Astrocyte (in vitro differentiated cells and primary cell): ENCODE data around the gene ITPK1. TPM values are rescaled to one million over a fixed set of nuclear protein-coding genes. Genes with fewer than 3 reads are reported as not detected.

ENCODE experiments used
- DNase-seq: peaks from one replicate; pipeline ENCODE4 v3.0.0-alpha.2; 2010; ENCODE audit warnings: low read depth
- FAIRE-seq: peaks from 2 replicates; lab custom pipeline; 2011; peaks lifted over from hg19 to GRCh38; lab: Jason Lieb, UNC
- H2AFZ ChIP-seq: 2 replicates; pipeline ENCODE4 v1.6.0; 2012; ENCODE audit warnings: low read depth, low read length, inconsistent platforms
- H3K27ac ChIP-seq: 2 replicates; pipeline ENCODE4 v1.5.1; 2011; ENCODE audit warnings: low read depth, low read length, inconsistent platforms
- H3K27me3 ChIP-seq: 2 replicates; pipeline ENCODE4 v1.6.0; 2011; ENCODE audit warnings: low read length, inconsistent platforms; ENCODE audit not compliant: insufficient read depth
- H3K36me3 ChIP-seq: 2 replicates; pipeline ENCODE4 v1.5.1; 2011; ENCODE audit warnings: low read length, inconsistent platforms; ENCODE audit not compliant: insufficient read depth
- H3K4me1 ChIP-seq: 2 replicates; pipeline ENCODE4 v1.5.1; 2011; ENCODE audit warnings: low read length, inconsistent platforms; ENCODE audit not compliant: insufficient read depth
- H3K4me2 ChIP-seq: 2 replicates; pipeline ENCODE4 v1.6.0; 2012; ENCODE audit warnings: low read length, inconsistent platforms
- H3K4me3 ChIP-seq: 2 replicates; pipeline ENCODE4 v1.5.1; 2011; ENCODE audit warnings: low read depth, mild to moderate bottlenecking, low read length, inconsistent platforms; ENCODE audit not compliant: insufficient read depth
- H3K79me2 ChIP-seq: 2 replicates; pipeline ENCODE4 v1.6.0; 2012; ENCODE audit warnings: mild to moderate bottlenecking, low read length, inconsistent platforms; ENCODE audit not compliant: insufficient read depth
- H3K9ac ChIP-seq: 2 replicates; pipeline ENCODE4 v1.6.0; 2012; ENCODE audit warnings: mild to moderate bottlenecking, low read length, inconsistent platforms
- H3K9me3 ChIP-seq: 2 replicates; pipeline ENCODE4 v1.5.1; 2012; ENCODE audit warnings: low read depth, mild to moderate bottlenecking, low read length, inconsistent platforms; ENCODE audit not compliant: insufficient read depth
- H4K20me1 ChIP-seq: 2 replicates; pipeline ENCODE4 v1.6.0; 2012; ENCODE audit warnings: low read length, inconsistent platforms; ENCODE audit not compliant: insufficient read depth
- H3K27ac Mint-ChIP-seq: one replicate; pipeline ENCODE4 v1.8.0; 2021; ENCODE audit warnings: mild to moderate bottlenecking, mixed read lengths; ENCODE audit not compliant: unreplicated experiment
- H3K27me3 Mint-ChIP-seq: one replicate; pipeline ENCODE4 v1.8.0; 2021; ENCODE audit warnings: low read depth, mixed read lengths; ENCODE audit not compliant: unreplicated experiment
- H3K36me3 Mint-ChIP-seq: one replicate; pipeline ENCODE4 v1.8.0; 2021; ENCODE audit warnings: low read depth, mixed read lengths; ENCODE audit not compliant: unreplicated experiment
- H3K4me1 Mint-ChIP-seq: one replicate; pipeline ENCODE4 v1.8.0; 2021; ENCODE audit warnings: low read depth, mixed read lengths; ENCODE audit not compliant: unreplicated experiment
- H3K4me3 Mint-ChIP-seq: one replicate; pipeline ENCODE4 v1.8.0; 2021; ENCODE audit warnings: mild to moderate bottlenecking, moderate library complexity, mixed read lengths; ENCODE audit not compliant: unreplicated experiment
- H3K9me3 Mint-ChIP-seq: one replicate; pipeline ENCODE4 v1.8.0; 2021; ENCODE audit warnings: mild to moderate bottlenecking, mixed read lengths; ENCODE audit not compliant: unreplicated experiment
- CTCF ChIP-seq: IDR thresholded peaks from 2 replicates; pipeline ENCODE4 v1.5.1; 2011; ENCODE audit warnings: low read depth, mild to moderate bottlenecking, inconsistent platforms, low read length, moderate library complexity; ENCODE audit not compliant: insufficient read depth
- EZH2 ChIP-seq: IDR thresholded peaks from 2 replicates; pipeline ENCODE4 v1.6.1; 2012; ENCODE audit warnings: mild to moderate bottlenecking, low read length, inconsistent platforms; ENCODE audit not compliant: insufficient read depth
- total RNA-seq: library from RNA; stranded (reverse); gene quantifications from 2 replicates; pipeline ENCODE4 v1.2.1, GENCODE V29; 2021

ITPK1 gene
- total RNA-seq, 1 donor from 2014 or later, result 13.0 TPM

GRCh38 chr14:92974541-92975345, 141.0 kb downstream of the ITPK1 start:
- H3K36me3 ChIP-seq, result no peaks in the 10 kb centered on the region
- DNase-seq (no peak), FAIRE-seq (no peak)
- Mint-ChIP-seq H3K9me3 (peaks cover 24% of the 10 kb centered on the region), H3K27me3 (peaks cover 9% of the 10 kb centered on the region), H3K4me1 (no peaks in the 10 kb centered on the region), H3K36me3 (peaks cover 22% of the 10 kb centered on the region), H3K27ac (no peak overlapping the region), H3K4me3 (no peak overlapping the region)
- H3K27me3 ChIP-seq, result no peaks in the 10 kb centered on the region
- H3K4me1 ChIP-seq, result no peaks in the 10 kb centered on the region
- TF ChIP-seq EZH2 (no peak), CTCF (no peak)
- H3K27ac ChIP-seq, result no peak overlapping the region
- no peak overlapping the region for H3K4me2 ChIP-seq
- H3K79me2 ChIP-seq, result no peaks in the 10 kb centered on the region
- H2AFZ ChIP-seq, result no peak overlapping the region
- peaks cover 11% of the 10 kb centered on the region for H3K9me3 ChIP-seq
- no peak overlapping the region for H3K4me3 ChIP-seq
- H3K9ac ChIP-seq, result no peak overlapping the region
- no peaks in the 10 kb centered on the region for H4K20me1 ChIP-seq

GRCh38 chr14:92973798-92974372, 141.8 kb downstream of the ITPK1 start:
- Histone ChIP-seq H3K36me3 (no peaks in the 10 kb centered on the region), H3K27ac (no peak overlapping the region), H3K4me2 (no peak overlapping the region), H3K9me3 (peaks cover 10% of the 10 kb centered on the region), H3K4me3 (no peak overlapping the region), H3K79me2 (no peaks in the 10 kb centered on the region), H3K4me1 (no peaks in the 10 kb centered on the region), H3K9ac (no peak overlapping the region), H3K27me3 (no peaks in the 10 kb centered on the region), H2AFZ (no peak overlapping the region), H4K20me1 (no peaks in the 10 kb centered on the region)
- FAIRE-seq (no peak), DNase-seq (no peak)
- H3K27me3 Mint-ChIP-seq, result peaks cover 14% of the 10 kb centered on the region
- H3K4me1 Mint-ChIP-seq, result no peaks in the 10 kb centered on the region
- H3K36me3 Mint-ChIP-seq, result peaks cover 16% of the 10 kb centered on the region
- H3K4me3 Mint-ChIP-seq, result no peak overlapping the region
- peaks cover 16% of the 10 kb centered on the region for H3K9me3 Mint-ChIP-seq
- H3K27ac Mint-ChIP-seq, result no peak overlapping the region
- TF ChIP-seq CTCF, result no peak
- TF ChIP-seq EZH2, result no peak
